Measurements from ENCODE around the gene ID4. TPM values are rescaled to one million over a fixed set of nuclear protein-coding genes. Genes with fewer than 3 reads are reported as not detected.

ID4 gene
- total and polyA plus RNA-seq, 2 donors (not counting 1 experiment from before 2014, with no cell fraction given): not detected

- H3K9me3 Mint-ChIP-seq (ENCODE audit: insufficient read depth): no peaks in the 10 kb centered on the region
- H3K27me3 Mint-ChIP-seq: no peaks in the 10 kb centered on the region
- CTCF ChIA-PET: no interaction called here
- Histone ChIP-seq H3K4me1 (ENCODE audit: control insufficient read depth in 2 of 2, insufficient read depth in 2 of 2, low read length in 2 of 2) (no peaks in the 10 kb centered on the region), H3K79me2 (ENCODE audit: control insufficient read depth, insufficient read depth, low read length) (no peaks in the 10 kb centered on the region), H3K4me3 (ENCODE audit: control extremely low read depth in 1 of 5, extremely low read depth in 1 of 5, insufficient read depth in 1 of 5, low read depth in 2 of 5, low read length in 4 of 5) (no peak overlapping the region), H4K20me1 (ENCODE audit: control insufficient read depth, insufficient read depth, low read length, poor library complexity, severe bottlenecking) (no peaks in the 10 kb centered on the region), H3K27ac (ENCODE audit: low read length in 2 of 2) (no peak overlapping the region), H3K27me3 (replicated peaks in 1 of 4; ENCODE audit: control extremely low read depth in 1 of 4, control insufficient read depth in 3 of 4, insufficient read depth in 4 of 4, low read length in 3 of 4) (no peaks in the 10 kb centered on the region), H3K36me3 (replicated peaks in 1 of 2; ENCODE audit: control extremely low read depth in 1 of 2, control insufficient read depth in 1 of 2, extremely low read depth in 1 of 2, insufficient read depth in 2 of 2, low read length in 1 of 2) (no peaks in the 10 kb centered on the region), H3K4me2 (replicated peaks; ENCODE audit: low read depth, low read length, poor library complexity, severe bottlenecking) (no peak overlapping the region), H3K9me3 (ENCODE audit: control extremely low read depth in 1 of 3, control insufficient read depth in 2 of 3, insufficient read depth in 1 of 3, low read length in 2 of 3) (no peaks in the 10 kb centered on the region), H2AFZ (ENCODE audit: insufficient read depth, low read depth, low read length, poor library complexity, severe bottlenecking) (no peak overlapping the region), H3K9ac (ENCODE audit: low read length) (no peak overlapping the region)
- H3K4me3 Mint-ChIP-seq: no peak overlapping the region
- TF ChIP-seq EZH2 (IDR thresholded peaks at IDR 0.05; ENCODE audit: borderline replicate concordance, insufficient read depth, low read depth, low read length, poor library complexity, severe bottlenecking): no peak
- TF ChIP-seq, protein P1, sequence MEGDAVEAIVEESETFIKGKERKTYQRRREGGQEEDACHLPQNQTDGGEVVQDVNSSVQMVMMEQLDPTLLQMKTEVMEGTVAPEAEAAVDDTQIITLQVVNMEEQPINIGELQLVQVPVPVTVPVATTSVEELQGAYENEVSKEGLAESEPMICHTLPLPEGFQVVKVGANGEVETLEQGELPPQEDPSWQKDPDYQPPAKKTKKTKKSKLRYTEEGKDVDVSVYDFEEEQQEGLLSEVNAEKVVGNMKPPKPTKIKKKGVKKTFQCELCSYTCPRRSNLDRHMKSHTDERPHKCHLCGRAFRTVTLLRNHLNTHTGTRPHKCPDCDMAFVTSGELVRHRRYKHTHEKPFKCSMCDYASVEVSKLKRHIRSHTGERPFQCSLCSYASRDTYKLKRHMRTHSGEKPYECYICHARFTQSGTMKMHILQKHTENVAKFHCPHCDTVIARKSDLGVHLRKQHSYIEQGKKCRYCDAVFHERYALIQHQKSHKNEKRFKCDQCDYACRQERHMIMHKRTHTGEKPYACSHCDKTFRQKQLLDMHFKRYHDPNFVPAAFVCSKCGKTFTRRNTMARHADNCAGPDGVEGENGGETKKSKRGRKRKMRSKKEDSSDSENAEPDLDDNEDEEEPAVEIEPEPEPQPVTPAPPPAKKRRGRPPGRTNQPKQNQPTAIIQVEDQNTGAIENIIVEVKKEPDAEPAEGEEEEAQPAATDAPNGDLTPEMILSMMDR (IDR thresholded peaks at IDR 0.05): no peak
- 20% methylated on average over 1 of the region's 6 CpGs for WGBS (ENCODE audit: insufficient coverage)
- POLR2A ChIA-PET: no interaction called here
- ATAC-seq (ENCODE audit: low read depth): no peak
- intact Hi-C loops (cut with micrococcal nuclease): no loop called here
- no peaks in the 10 kb centered on the region for H3K4me1 Mint-ChIP-seq
- no peak for DNase-seq
- H3K27ac Mint-ChIP-seq: no peak overlapping the region
Measured at GRCh38 chr6:19789100-19789803, 47.9 kb upstream of the ID4 start.

DNA sequence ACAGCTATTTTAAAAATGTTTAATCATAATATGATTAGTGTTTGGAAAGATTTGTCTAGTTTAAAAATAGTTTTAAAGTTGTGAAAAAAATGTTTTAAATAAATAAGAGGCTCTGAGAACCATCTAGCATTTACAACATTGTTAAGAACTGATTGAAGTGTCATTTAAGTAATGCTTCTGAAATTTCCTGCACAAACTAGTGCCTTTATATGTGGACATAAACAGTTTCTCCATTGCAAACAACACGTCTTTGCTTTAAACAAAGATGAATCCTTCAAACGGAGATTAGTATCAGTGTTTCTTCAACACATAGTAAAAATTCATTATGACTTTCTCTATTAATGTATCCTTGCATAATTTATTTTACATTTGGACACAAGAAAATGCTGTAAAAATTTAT is 45.9 kb upstream of the ID4 start:
- Histone ChIP-seq H3K27me3 (replicated peaks in 1 of 4; ENCODE audit: control extremely low read depth in 1 of 4, control insufficient read depth in 3 of 4, insufficient read depth in 4 of 4, low read length in 3 of 4) (no peaks in the 10 kb centered on the region), H3K9ac (ENCODE audit: low read length) (no peak overlapping the region), H3K9me3 (ENCODE audit: control extremely low read depth in 1 of 3, control insufficient read depth in 2 of 3, insufficient read depth in 1 of 3, low read length in 2 of 3) (no peaks in the 10 kb centered on the region), H3K27ac (ENCODE audit: low read length in 2 of 2) (no peak overlapping the region), H3K4me1 (ENCODE audit: control insufficient read depth in 2 of 2, insufficient read depth in 2 of 2, low read length in 2 of 2) (no peaks in the 10 kb centered on the region), H3K36me3 (replicated peaks in 1 of 2; ENCODE audit: control extremely low read depth in 1 of 2, control insufficient read depth in 1 of 2, extremely low read depth in 1 of 2, insufficient read depth in 2 of 2, low read length in 1 of 2) (no peaks in the 10 kb centered on the region), H3K4me2 (replicated peaks; ENCODE audit: low read depth, low read length, poor library complexity, severe bottlenecking) (no peak overlapping the region), H4K20me1 (ENCODE audit: control insufficient read depth, insufficient read depth, low read length, poor library complexity, severe bottlenecking) (no peaks in the 10 kb centered on the region), H2AFZ (ENCODE audit: insufficient read depth, low read depth, low read length, poor library complexity, severe bottlenecking) (no peak overlapping the region), H3K4me3 (ENCODE audit: control extremely low read depth in 1 of 5, extremely low read depth in 1 of 5, insufficient read depth in 1 of 5, low read depth in 2 of 5, low read length in 4 of 5) (no peak overlapping the region), H3K79me2 (ENCODE audit: control insufficient read depth, insufficient read depth, low read length) (no peaks in the 10 kb centered on the region)
- Mint-ChIP-seq H3K27me3 (no peaks in the 10 kb centered on the region), H3K4me1 (no peaks in the 10 kb centered on the region), H3K9me3 (ENCODE audit: insufficient read depth) (peaks cover 1% of the 10 kb centered on the region), H3K27ac (no peak overlapping the region), H3K4me3 (no peak overlapping the region)
- WGBS (ENCODE audit: insufficient coverage): no CpG with 5 or more reads among the region's 2 CpGs
- CTCF ChIA-PET: no interaction called here
- intact Hi-C loops (cut with micrococcal nuclease): no loop called here
- TF ChIP-seq, protein P1 (IDR thresholded peaks at IDR 0.05): no peak
- TF ChIP-seq EZH2 (IDR thresholded peaks at IDR 0.05; ENCODE audit: borderline replicate concordance, insufficient read depth, low read depth, low read length, poor library complexity, severe bottlenecking): no peak
- ATAC-seq (ENCODE audit: low read depth) (no peak), DNase-seq (no peak)
- POLR2A ChIA-PET: no interaction called here

Measured in B cell (primary cell).